Stimulated activated CD8-positive, alpha-beta memory T cell treated with anti-CD3 and anti-CD28 coated beads, Interleukin-4, amount 100 ng/mL, for 24 hours (primary cell): ENCODE results near the gene CXorf66.
"Not testable (repeated sequence)": the region's sequence is repeated elsewhere in the genome, so short reads cannot be mapped to it uniquely, and the experiment has no call there.

Experiments
- DNase-seq: peaks from one replicate; pipeline ENCODE4 v3.0.0-alpha.2; 2020; ENCODE audit warnings: low read depth

CXorf66 gene

DNA sequence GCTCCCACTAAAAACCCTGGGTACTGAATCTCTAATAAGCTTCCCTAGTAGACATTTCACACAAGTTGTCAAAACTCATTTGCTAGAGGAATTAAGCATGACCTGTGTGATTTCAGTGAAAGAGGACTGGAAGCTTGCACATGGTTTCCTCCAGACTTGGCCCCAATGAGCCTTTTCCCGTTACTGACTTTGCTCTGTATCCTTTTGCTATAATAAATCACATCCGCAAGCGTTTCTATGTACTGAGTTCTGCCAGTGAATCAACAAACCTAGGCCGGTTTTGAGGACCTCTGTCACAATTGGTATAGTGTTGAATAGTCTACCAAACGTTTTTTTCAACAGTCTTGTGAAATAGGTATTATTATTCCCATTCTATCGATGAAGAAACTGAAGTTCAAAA, 40.6 kb downstream of the CXorf66 start:
- no peak for DNase-seq

GRCh38 chrX:139924069-139924695, 41.1 kb downstream of the CXorf66 start:
- DNase-seq = no peak

DNA sequence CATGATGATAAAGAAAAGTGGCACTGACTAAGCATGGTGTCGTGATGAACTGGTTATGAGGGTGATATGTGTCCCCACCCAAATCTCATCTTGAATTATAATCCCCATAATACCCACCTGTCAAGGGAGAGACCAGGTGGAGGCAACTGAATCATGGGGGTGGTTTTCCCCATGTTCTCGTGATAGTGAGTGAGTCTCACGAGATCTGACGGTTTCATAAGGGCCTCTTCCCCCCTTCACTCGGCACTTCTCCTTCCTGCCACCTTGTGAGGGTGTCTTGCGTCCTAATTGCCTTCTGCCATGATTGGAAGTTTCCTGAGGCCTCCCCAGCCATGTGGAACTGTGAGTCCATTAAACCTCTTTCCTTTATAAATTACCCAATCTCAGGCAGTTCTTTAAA, 44.2 kb downstream of the CXorf66 start:
- DNase-seq = not testable (repeated sequence)

DNA sequence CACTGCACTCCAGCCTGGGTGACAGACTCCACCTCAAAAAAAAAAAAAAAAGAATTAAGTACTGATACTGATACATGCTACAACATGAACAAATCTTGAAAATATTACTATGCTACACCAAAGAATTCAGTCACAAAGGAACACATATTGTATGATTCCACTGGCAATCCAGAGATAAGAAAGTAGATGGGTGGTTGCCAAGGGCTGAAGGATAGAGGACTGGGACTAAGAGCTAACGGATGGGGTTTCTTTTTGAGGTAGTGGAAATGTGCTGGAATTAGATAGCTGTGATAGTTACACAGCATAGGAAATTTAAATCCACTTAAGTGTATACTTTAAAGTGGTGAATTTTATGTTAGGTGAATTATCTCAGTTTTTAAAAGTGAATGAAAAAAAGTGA, 45.0 kb downstream of the CXorf66 start:
- no peak for DNase-seq

GRCh38 chrX:139914421-139914820, 50.9 kb downstream of the CXorf66 start:
- DNase-seq = no peak

- no peak for DNase-seq
Measured at GRCh38 chrX:139909712-139910111, 55.6 kb downstream of the CXorf66 start.

DNA sequence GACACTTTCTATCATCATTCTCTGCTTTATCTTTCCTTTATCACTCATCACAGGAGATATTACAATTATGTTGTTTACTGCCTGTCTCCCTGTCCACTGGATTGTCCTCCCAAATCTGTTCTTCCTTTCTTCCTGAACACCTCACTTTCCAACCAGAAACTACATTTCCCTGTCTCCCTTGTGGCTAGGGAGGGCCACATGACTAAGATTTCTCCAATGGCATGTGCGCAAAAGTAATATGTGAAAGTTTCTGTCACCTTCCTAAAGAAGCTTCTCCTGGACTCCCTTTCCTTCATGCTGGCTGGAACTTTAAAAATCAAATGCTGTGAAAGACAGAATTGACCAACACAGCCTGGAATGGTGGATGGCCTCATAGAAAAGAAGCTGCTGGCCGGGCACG, 58.2 kb downstream of the CXorf66 start:
- no peak for DNase-seq

DNA sequence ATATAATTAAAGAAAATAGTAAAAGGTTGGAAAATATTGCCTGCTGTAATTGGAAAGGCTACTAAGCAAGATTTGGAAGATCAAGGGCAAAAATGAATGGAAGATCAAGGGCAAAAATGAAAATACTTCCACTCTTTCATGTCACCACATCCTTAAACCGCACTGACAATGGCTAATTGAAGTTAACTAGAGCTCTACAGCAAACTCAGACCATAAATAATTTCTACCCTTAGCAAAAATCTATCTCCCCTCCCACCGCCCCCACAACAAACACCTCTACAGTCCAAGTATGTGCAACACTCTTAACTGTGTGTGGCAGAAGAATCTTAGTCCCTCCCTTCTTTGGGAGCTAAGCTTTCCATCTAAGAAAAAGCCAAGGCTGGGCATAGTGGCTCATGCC, 59.6 kb downstream of the CXorf66 start:
- no peak for DNase-seq
